D341Med (cell line): Measurements from ENCODE around the gene COL26A1.
"Not testable (repeated sequence)": the region's sequence is repeated elsewhere in the genome, so short reads cannot be mapped to it uniquely, and the experiment has no call there.

ENCODE experiments used
- DNase-seq: peaks from one replicate; pipeline ENCODE4 v3.0.0; 2012; ENCODE audit warnings: low spot score

Gene COL26A1

GRCh38 chr7:101442426-101443070 lies 79.9 kb downstream of the COL26A1 start:
- no peak for DNase-seq

GRCh38 chr7:101450064-101450463 lies 87.4 kb downstream of the COL26A1 start:
- no peak for DNase-seq

- no peak for DNase-seq
Measured at GRCh38 chr7:101453617-101454016, 90.9 kb downstream of the COL26A1 start.

GRCh38 chr7:101457001-101457750 lies 94.5 kb downstream of the COL26A1 start:
- no peak for DNase-seq

GRCh38 chr7:101465131-101465530 lies 102.5 kb downstream of the COL26A1 start:
- DNase-seq, result no peak

- no peak for DNase-seq
Measured at GRCh38 chr7:101465576-101466196, 103.0 kb downstream of the COL26A1 start.

GRCh38 chr7:101466871-101467270 lies 104.2 kb downstream of the COL26A1 start:
- no peak for DNase-seq

- DNase-seq, result no peak
Measured at GRCh38 chr7:101468546-101469275, 106.0 kb downstream of the COL26A1 start.

- no peak for DNase-seq
Measured at GRCh38 chr7:101470668-101471487, 108.2 kb downstream of the COL26A1 start.

- DNase-seq, result no peak
Measured at GRCh38 chr7:101474178-101474577, 111.5 kb downstream of the COL26A1 start.

- not testable (repeated sequence) for DNase-seq
Measured at GRCh38 chr7:101475691-101476090, 113.0 kb downstream of the COL26A1 start.

- no peak for DNase-seq
Measured at GRCh38 chr7:101479217-101479616, 116.5 kb downstream of the COL26A1 start.

GRCh38 chr7:101486056-101486432 lies 123.4 kb downstream of the COL26A1 start:
- DNase-seq, result not testable (repeated sequence)

- no peak for DNase-seq
Measured at GRCh38 chr7:101486433-101487104, 123.9 kb downstream of the COL26A1 start.

GRCh38 chr7:101487105-101487458 lies 124.4 kb downstream of the COL26A1 start:
- DNase-seq, result no peak

- DNase-seq, result no peak
Measured at GRCh38 chr7:101487753-101488152, 125.1 kb downstream of the COL26A1 start.

GRCh38 chr7:101488826-101489572 lies 126.3 kb downstream of the COL26A1 start:
- DNase-seq, result no peak

- not testable (repeated sequence) for DNase-seq
Measured at GRCh38 chr7:101490439-101490838, 127.8 kb downstream of the COL26A1 start.

- DNase-seq, result not testable (repeated sequence)
Measured at GRCh38 chr7:101491442-101491841, 128.8 kb downstream of the COL26A1 start.

- no peak for DNase-seq
Measured at GRCh38 chr7:101494602-101495329, 132.1 kb downstream of the COL26A1 start.
